GM18517 (cell line): ENCODE data around the gene VWA8.

Source experiments
- ATAC-seq: cut with Tn5 transposase; IDR thresholded peaks from one replicate; pipeline ENCODE4 v1.9.1; 2021; ENCODE audit warnings: mild to moderate bottlenecking, moderate library complexity; ENCODE audit not compliant: unreplicated experiment

VWA8 gene

GRCh38 chr13:41565846-41566245, 395.1 kb downstream of the VWA8 start:
- no peak for ATAC-seq

GRCh38 chr13:41565216-41565615, 395.7 kb downstream of the VWA8 start:
- no peak for ATAC-seq

- no peak for ATAC-seq
Observed at GRCh38 chr13:41563984-41564365, 396.9 kb downstream of the VWA8 start.

GRCh38 chr13:41563341-41563983, 397.4 kb downstream of the VWA8 start:
- no peak for ATAC-seq

GRCh38 chr13:41562541-41563178, 398.2 kb downstream of the VWA8 start:
- ATAC-seq, result no peak

- ATAC-seq, result no peak
Observed at GRCh38 chr13:41562083-41562482, 398.8 kb downstream of the VWA8 start.

GRCh38 chr13:41561170-41561569, 399.7 kb downstream of the VWA8 start:
- ATAC-seq, result no peak

- ATAC-seq, result no peak
Observed at GRCh38 chr13:41558781-41559560, 401.9 kb downstream of the VWA8 start.

GRCh38 chr13:41557719-41558118, 403.2 kb downstream of the VWA8 start:
- no peak for ATAC-seq

GRCh38 chr13:41554626-41555386, 406.1 kb downstream of the VWA8 start:
- ATAC-seq, result no peak

GRCh38 chr13:41554180-41554579, 406.7 kb downstream of the VWA8 start:
- no peak for ATAC-seq

- no peak for ATAC-seq
Observed at GRCh38 chr13:41552031-41552430, 408.9 kb downstream of the VWA8 start.

- no peak for ATAC-seq
Observed at GRCh38 chr13:41550276-41550675, 410.6 kb downstream of the VWA8 start.

- no peak for ATAC-seq
Observed at GRCh38 chr13:41549491-41549890, 411.4 kb downstream of the VWA8 start.

- ATAC-seq, result no peak
Observed at GRCh38 chr13:41548910-41549309, 412.0 kb downstream of the VWA8 start.

- no peak for ATAC-seq
Observed at GRCh38 chr13:41548031-41548430, 412.9 kb downstream of the VWA8 start.

- no peak for ATAC-seq
Observed at GRCh38 chr13:41547251-41548000, 413.5 kb downstream of the VWA8 start.

- ATAC-seq, result no peak
Observed at GRCh38 chr13:41546372-41547190, 414.3 kb downstream of the VWA8 start.

GRCh38 chr13:41545432-41545707, 415.5 kb downstream of the VWA8 start:
- no peak for ATAC-seq

- ATAC-seq, result no peak
Observed at GRCh38 chr13:41543664-41544300, 417.1 kb downstream of the VWA8 start.
